H1 (cell line): ENCODE results near the gene CLDN16. TPM values are rescaled to one million over a fixed set of nuclear protein-coding genes. Genes with fewer than 3 reads are reported as not detected.

ENCODE experiments used
- CTCF ChIA-PET: fragments of 300-600 bp; sonication (Branson Sonifier 250); formaldehyde crosslinking; loops from one replicate; lab custom pipeline; 2021; ENCODE audit not compliant: partially characterized antibody; lab: Charles Lee
- POLR2A ChIA-PET: fragments of 300-600 bp; sonication (Branson Sonifier 250); formaldehyde crosslinking; loops from one replicate; lab custom pipeline; 2021; ENCODE audit warnings: inconsistent platforms; ENCODE audit not compliant: partially characterized antibody; lab: Charles Lee
- DNase-seq, 2 experiments: peaks; one replicate each; pipeline versions ENCODE4 v3.0.0 to v3.0.0-alpha.2; 2010 to 2022; ENCODE audit warnings: low spot score in 2 of 2, low read depth in 1 of 2, mixed read lengths in 1 of 2
- FAIRE-seq: peaks from 2 replicates; lab custom pipeline; 2011; peaks lifted over from hg19 to GRCh38; lab: Jason Lieb, UNC
- H2AFZ ChIP-seq: 2 replicates; pipeline ENCODE4 v1.8.1; 2012; ENCODE audit warnings: low read length, inconsistent platforms
- H2AK5ac ChIP-seq: 2 replicates; pipeline ENCODE4 v1.6.1; 2013; ENCODE audit warnings: low read depth, low read length
- H2BK120ac ChIP-seq: replicated peaks from 2 replicates; pipeline ENCODE3; 2013; ENCODE audit warnings: low read depth, low read length, inconsistent platforms
- H2BK12ac ChIP-seq: 2 replicates; pipeline ENCODE4 v1.6.1; 2013; ENCODE audit warnings: low read depth, low read length
- H2BK15ac ChIP-seq: 2 replicates; pipeline ENCODE4 v1.6.1; 2013; ENCODE audit warnings: low read length
- H2BK20ac ChIP-seq: 2 replicates; pipeline ENCODE4 v1.6.1; 2013; ENCODE audit warnings: low read length
- H2BK5ac ChIP-seq: 2 replicates; pipeline ENCODE4 v1.6.1; 2013; ENCODE audit warnings: low read depth, low read length
- H3K14ac ChIP-seq: 2 replicates; pipeline ENCODE4 v1.6.1; 2013; ENCODE audit warnings: inconsistent platforms; ENCODE audit not compliant: insufficient read length
- H3K18ac ChIP-seq: 2 replicates; pipeline ENCODE4 v1.6.1; 2013; ENCODE audit warnings: low read length; ENCODE audit errors: extremely low read depth
- H3K23ac ChIP-seq: 2 replicates; pipeline ENCODE4 v1.6.1; 2013; ENCODE audit warnings: inconsistent platforms; ENCODE audit not compliant: insufficient read length
- H3K23me2 ChIP-seq: 2 replicates; pipeline ENCODE4 v1.6.1; 2013; ENCODE audit warnings: low read depth, low read length
- H3K27ac ChIP-seq: 2 replicates; pipeline ENCODE4 v1.6.1; 2011; ENCODE audit warnings: low read depth, low read length, inconsistent platforms
- H3K27me3 ChIP-seq, 4 experiments: replicated peaks in 1 of 4; 1 replicate in 1 of 4; 2 replicates in 3 of 4; pipeline versions ENCODE4 v1.6.1 to v1.8.1; 2011 to 2013; ENCODE audit warnings: low read length in 3 of 4, mild to moderate bottlenecking in 3 of 4, inconsistent platforms in 2 of 4, mixed read lengths in 2 of 4, moderate library complexity in 1 of 4; ENCODE audit not compliant: control insufficient read depth in 3 of 4, insufficient read depth in 3 of 4; ENCODE audit errors: extremely low read depth in 1 of 4
- H3K36me3 ChIP-seq, 4 experiments: 2 replicates each; pipeline versions ENCODE4 v1.6.1 to v1.8.1; 2011 to 2013; ENCODE audit warnings: mild to moderate bottlenecking in 4 of 4, low read length in 3 of 4, moderate library complexity in 2 of 4, control low read depth in 1 of 4, inconsistent platforms in 1 of 4; ENCODE audit not compliant: insufficient read depth in 4 of 4, control insufficient read depth in 2 of 4
- H3K4ac ChIP-seq: replicated peaks from 2 replicates; pipeline ENCODE3; 2013; ENCODE audit warnings: low read length, low read depth, mixed read lengths, inconsistent platforms; ENCODE audit not compliant: insufficient read length
- H3K4me1 ChIP-seq, 4 experiments: replicated peaks in 1 of 4; 1 replicate in 1 of 4; 2 replicates in 3 of 4; pipeline versions ENCODE4 v1.6.1 to v1.8.1; 2011 to 2013; ENCODE audit warnings: low read length in 3 of 4, inconsistent platforms in 2 of 4, mixed read lengths in 1 of 4; ENCODE audit not compliant: insufficient read depth in 4 of 4, control insufficient read depth in 3 of 4
- H3K4me2 ChIP-seq, 2 experiments: 2 replicates each; pipeline versions ENCODE4 v1.6.1 to v1.8.1; 2011 to 2013; ENCODE audit warnings: low read depth in 2 of 2, low read length in 2 of 2, control low read depth in 1 of 2, inconsistent platforms in 1 of 2, mild to moderate bottlenecking in 1 of 2; ENCODE audit not compliant: insufficient read depth in 1 of 2
- H3K4me3 ChIP-seq, 4 experiments: fragments of 200-600, 300-600 bp in 1 of 4; sonication (generic), shearing (Covaris generic), sonication (Bioruptor Twin) in 1 of 4; 2 replicates each; pipeline versions ENCODE4 v1.5.1 to v1.8.1; 2011 to 2016; ENCODE audit warnings: low read length in 4 of 4, low read depth in 3 of 4, control low read depth in 2 of 4, inconsistent platforms in 2 of 4, mild to moderate bottlenecking in 2 of 4, mixed read lengths in 1 of 4, moderate library complexity in 1 of 4; ENCODE audit not compliant: insufficient read depth in 2 of 4; ENCODE audit errors: extremely low read depth in 1 of 4
- H3K56ac ChIP-seq: replicated peaks from 2 replicates; pipeline ENCODE3; 2013; ENCODE audit warnings: low read depth, mild to moderate bottlenecking, mixed read lengths, low read length, inconsistent platforms; ENCODE audit not compliant: insufficient read length
- H3K79me1 ChIP-seq: 2 replicates; pipeline ENCODE4 v1.6.1; 2013; ENCODE audit warnings: low read depth, low read length, control low read depth
- H3K79me2 ChIP-seq, 2 experiments: 2 replicates each; pipeline versions ENCODE4 v1.6.1 to v1.8.1; 2012 to 2013; ENCODE audit warnings: low read length in 2 of 2, mild to moderate bottlenecking in 2 of 2, inconsistent platforms in 1 of 2; ENCODE audit not compliant: insufficient read depth in 2 of 2, control insufficient read depth in 1 of 2
- H3K9ac ChIP-seq, 4 experiments: replicated peaks in 1 of 4; 1 replicate in 1 of 4; 2 replicates in 3 of 4; pipeline versions ENCODE4 v1.6.1 to v1.8.1; 2011 to 2013; ENCODE audit warnings: low read depth in 3 of 4, low read length in 3 of 4, control low read depth in 2 of 4, mild to moderate bottlenecking in 2 of 4, moderate library complexity in 2 of 4, inconsistent platforms in 1 of 4; ENCODE audit errors: extremely low read depth in 1 of 4
- H3K9me3 ChIP-seq, 2 experiments: 2 replicates each; pipeline versions ENCODE4 v1.6.1 to v1.8.1; 2012 to 2013; ENCODE audit warnings: mild to moderate bottlenecking in 2 of 2, moderate library complexity in 2 of 2, control low read depth in 1 of 2, inconsistent platforms in 1 of 2, low read depth in 1 of 2, low read length in 1 of 2, mixed read lengths in 1 of 2; ENCODE audit not compliant: insufficient read depth in 2 of 2
- H4K20me1 ChIP-seq, 2 experiments: replicated peaks in 1 of 2; 2 replicates each; pipeline versions ENCODE3 to v1.8.1; 2011 to 2013; ENCODE audit warnings: inconsistent platforms in 2 of 2, low read length in 2 of 2, mild to moderate bottlenecking in 1 of 2; ENCODE audit not compliant: insufficient read depth in 2 of 2, control insufficient read depth in 1 of 2
- H4K5ac ChIP-seq: 2 replicates; pipeline ENCODE4 v1.6.1; 2013; ENCODE audit warnings: low read length, low read depth, mixed read lengths, inconsistent platforms; ENCODE audit not compliant: insufficient read length
- H4K8ac ChIP-seq: 2 replicates; pipeline ENCODE4 v1.8.0; 2013; ENCODE audit warnings: mild to moderate bottlenecking, moderate library complexity, low read length, inconsistent platforms; ENCODE audit not compliant: insufficient read depth; ENCODE audit errors: extremely low read depth
- H4K91ac ChIP-seq: replicated peaks from 2 replicates; pipeline ENCODE3; 2013; ENCODE audit warnings: low read length, mixed read lengths, inconsistent platforms; ENCODE audit not compliant: insufficient read length
- BCL11A ChIP-seq, 2 experiments: IDR thresholded peaks; one replicate each; pipeline ENCODE4 v1.6.1; 2011; ENCODE audit warnings: low read depth in 2 of 2, low read length in 2 of 2, mild to moderate bottlenecking in 2 of 2
- RNF2 ChIP-seq: fragments of 200-900, 300-1000 bp; sonication (generic); IDR thresholded peaks from 2 replicates; pipeline ENCODE4 v1.7.1; 2016; ENCODE audit warnings: borderline replicate concordance, low read depth, mild to moderate bottlenecking, antibody characterized with exemption, low read length; ENCODE audit not compliant: poor library complexity, severe bottlenecking; ENCODE audit errors: missing control alignments
- polyA plus RNA-seq, 7 experiments: library from polyadenylated mRNA; depleted of rRNA in 3 of 7; stranded (reverse) in 5 of 7; unstranded in 2 of 7; fragments of >200 nt in 5 of 7; fragments of 200-250 nt in 2 of 7; gene quantifications; 1 replicate in 5 of 7; 2 replicates in 1 of 7; 4 replicates in 1 of 7; pipeline versions ENCODE4 v1.2.1 to v1.2.3, GENCODE V29; 2011 to 2013; ENCODE audit warnings: missing spikeins in 2 of 7, mixed read lengths in 2 of 7
- total RNA-seq: library from RNA; stranded (reverse); fragmentation: NEBNext Ultra II Directional; extraction: Animal tissue kit (Norgen Biotek cat#: 25700); gene quantifications from 2 replicates; pipeline ENCODE4 v1.2.1, GENCODE V29; 2021

The CLDN16 gene
- total and polyA plus RNA-seq, 2 of the 8 experiments (the other 6 are each of a cell fraction or from before 2014, with no cell fraction given): not detected

- no peak overlapping the region for H3K18ac ChIP-seq
- DNase-seq (no peak), FAIRE-seq (no peak)
- no peak overlapping the region for H2AFZ ChIP-seq
- H3K23ac ChIP-seq: no peak overlapping the region
- H3K36me3 ChIP-seq: no peaks in the 10 kb centered on the region
- no peak overlapping the region for H4K8ac ChIP-seq
- H3K4me1 ChIP-seq: no peaks in the 10 kb centered on the region; a peak in 1 of 7 replicates
- TF ChIP-seq BCL11A (IDR thresholded peaks at IDR 0.05; ENCODE audit: low read depth in 2 of 2, low read length in 2 of 2) (no peak), RNF2 (no peak)
- H3K79me2 ChIP-seq: no peaks in the 10 kb centered on the region
- no peak overlapping the region for H2BK15ac ChIP-seq
- H3K14ac ChIP-seq: no peak overlapping the region
- no peak overlapping the region for H2BK5ac ChIP-seq
- H3K56ac ChIP-seq: no peak overlapping the region
- no peaks in the 10 kb centered on the region for H3K79me1 ChIP-seq
- no peak overlapping the region for H4K91ac ChIP-seq
- H3K23me2 ChIP-seq: no peaks in the 10 kb centered on the region
- CTCF ChIA-PET: interaction anchor here (0.6 to 1.0 kb wide), 2 partner anchors 24 to 47 kb away, joined by 3 read pairs; no protein-coding TSS in a partner anchor
- POLR2A ChIA-PET: no interaction called here
- H3K4ac ChIP-seq: no peak overlapping the region
- H2BK20ac ChIP-seq: no peak overlapping the region
- H3K27me3 ChIP-seq: no peaks in the 10 kb centered on the region
- H2BK120ac ChIP-seq: no peak overlapping the region
- H3K4me3 ChIP-seq: no peak overlapping the region
- no peak overlapping the region for H2BK12ac ChIP-seq
- no peak overlapping the region for H3K4me2 ChIP-seq
- no peak overlapping the region for H3K27ac ChIP-seq
- no peak overlapping the region for H2AK5ac ChIP-seq
- no peak overlapping the region for H3K9ac ChIP-seq
- H3K9me3 ChIP-seq: no peaks in the 10 kb centered on the region
- no peaks in the 10 kb centered on the region for H4K20me1 ChIP-seq
- no peak overlapping the region for H4K5ac ChIP-seq
Measured at GRCh38 chr3:190368881-190369280, 19.1 kb upstream of the CLDN16 start.
